ENCODE measurements around the gene ARAP2. TPM values are rescaled to one million over a fixed set of nuclear protein-coding genes. Genes with fewer than 3 reads are reported as not detected.

ARAP2 gene
- total RNA-seq, 1 experiment from 2014 or later, result 5.5 TPM

DNA sequence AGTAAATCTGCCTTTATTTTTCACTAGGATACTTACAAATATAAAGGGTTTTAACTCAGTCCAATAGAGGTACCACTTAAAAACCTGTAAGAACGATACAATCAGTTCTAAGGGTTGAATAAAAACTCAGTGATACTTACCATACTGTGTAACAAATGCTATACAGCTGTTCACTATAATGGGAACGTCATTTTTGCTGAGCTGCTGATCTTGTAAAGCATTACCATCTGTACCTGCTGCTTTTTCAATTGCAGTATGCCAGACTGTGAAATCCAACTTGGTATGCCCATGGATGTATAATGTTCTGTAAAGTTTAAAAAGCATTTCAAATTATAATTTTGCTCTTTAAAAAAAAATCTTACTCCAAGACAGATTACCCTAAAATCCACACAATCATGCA is 111.2 kb downstream of the ARAP2 start:
- BruUV-seq (replicated peaks), result no TSS peak
- TF ChIP-seq, protein P1, sequence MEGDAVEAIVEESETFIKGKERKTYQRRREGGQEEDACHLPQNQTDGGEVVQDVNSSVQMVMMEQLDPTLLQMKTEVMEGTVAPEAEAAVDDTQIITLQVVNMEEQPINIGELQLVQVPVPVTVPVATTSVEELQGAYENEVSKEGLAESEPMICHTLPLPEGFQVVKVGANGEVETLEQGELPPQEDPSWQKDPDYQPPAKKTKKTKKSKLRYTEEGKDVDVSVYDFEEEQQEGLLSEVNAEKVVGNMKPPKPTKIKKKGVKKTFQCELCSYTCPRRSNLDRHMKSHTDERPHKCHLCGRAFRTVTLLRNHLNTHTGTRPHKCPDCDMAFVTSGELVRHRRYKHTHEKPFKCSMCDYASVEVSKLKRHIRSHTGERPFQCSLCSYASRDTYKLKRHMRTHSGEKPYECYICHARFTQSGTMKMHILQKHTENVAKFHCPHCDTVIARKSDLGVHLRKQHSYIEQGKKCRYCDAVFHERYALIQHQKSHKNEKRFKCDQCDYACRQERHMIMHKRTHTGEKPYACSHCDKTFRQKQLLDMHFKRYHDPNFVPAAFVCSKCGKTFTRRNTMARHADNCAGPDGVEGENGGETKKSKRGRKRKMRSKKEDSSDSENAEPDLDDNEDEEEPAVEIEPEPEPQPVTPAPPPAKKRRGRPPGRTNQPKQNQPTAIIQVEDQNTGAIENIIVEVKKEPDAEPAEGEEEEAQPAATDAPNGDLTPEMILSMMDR (IDR thresholded peaks at IDR 0.05), result no peak
- TF ChIP-seq SIN3A (IDR thresholded peaks at IDR 0.05; ENCODE audit: borderline replicate concordance, insufficient read depth, low read depth, low read length) (no peak), TCF7L2 (IDR thresholded peaks at IDR 0.05; ENCODE audit: low read depth, low read length) (no peak), POLR2AphosphoS5 (IDR thresholded peaks at IDR 0.05; ENCODE audit: low read depth, low read length) (no peak)
- TF ChIP-seq, protein P2, sequence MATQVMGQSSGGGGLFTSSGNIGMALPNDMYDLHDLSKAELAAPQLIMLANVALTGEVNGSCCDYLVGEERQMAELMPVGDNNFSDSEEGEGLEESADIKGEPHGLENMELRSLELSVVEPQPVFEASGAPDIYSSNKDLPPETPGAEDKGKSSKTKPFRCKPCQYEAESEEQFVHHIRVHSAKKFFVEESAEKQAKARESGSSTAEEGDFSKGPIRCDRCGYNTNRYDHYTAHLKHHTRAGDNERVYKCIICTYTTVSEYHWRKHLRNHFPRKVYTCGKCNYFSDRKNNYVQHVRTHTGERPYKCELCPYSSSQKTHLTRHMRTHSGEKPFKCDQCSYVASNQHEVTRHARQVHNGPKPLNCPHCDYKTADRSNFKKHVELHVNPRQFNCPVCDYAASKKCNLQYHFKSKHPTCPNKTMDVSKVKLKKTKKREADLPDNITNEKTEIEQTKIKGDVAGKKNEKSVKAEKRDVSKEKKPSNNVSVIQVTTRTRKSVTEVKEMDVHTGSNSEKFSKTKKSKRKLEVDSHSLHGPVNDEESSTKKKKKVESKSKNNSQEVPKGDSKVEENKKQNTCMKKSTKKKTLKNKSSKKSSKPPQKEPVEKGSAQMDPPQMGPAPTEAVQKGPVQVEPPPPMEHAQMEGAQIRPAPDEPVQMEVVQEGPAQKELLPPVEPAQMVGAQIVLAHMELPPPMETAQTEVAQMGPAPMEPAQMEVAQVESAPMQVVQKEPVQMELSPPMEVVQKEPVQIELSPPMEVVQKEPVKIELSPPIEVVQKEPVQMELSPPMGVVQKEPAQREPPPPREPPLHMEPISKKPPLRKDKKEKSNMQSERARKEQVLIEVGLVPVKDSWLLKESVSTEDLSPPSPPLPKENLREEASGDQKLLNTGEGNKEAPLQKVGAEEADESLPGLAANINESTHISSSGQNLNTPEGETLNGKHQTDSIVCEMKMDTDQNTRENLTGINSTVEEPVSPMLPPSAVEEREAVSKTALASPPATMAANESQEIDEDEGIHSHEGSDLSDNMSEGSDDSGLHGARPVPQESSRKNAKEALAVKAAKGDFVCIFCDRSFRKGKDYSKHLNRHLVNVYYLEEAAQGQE (IDR thresholded peaks at IDR 0.05; ENCODE audit: insufficient read depth in 1 of 2, low read depth in 2 of 2, low read length in 1 of 2), result no peak
- no peaks in the 10 kb centered on the region for H3K9me3 ChIP-seq (ENCODE audit: control insufficient read depth, insufficient read depth, low read depth, low read length)
- H3K27ac ChIP-seq (ENCODE audit: low read length), result no peak overlapping the region
- POLR2A ChIA-PET, result no interaction called here
- in situ Hi-C loops (cut with HindIII; ENCODE audit: low pct_unique_long_range_greater_than_20kb, low sequenced_read_pairs), result no loop called here
- H3K4me3 ChIP-seq (ENCODE audit: low read depth in 2 of 2, low read length in 2 of 2), result no peak overlapping the region
- ATAC-seq (no peak), DNase-seq (ENCODE audit: low read depth, low spot score) (no peak)
- H3K27me3 ChIP-seq (ENCODE audit: control insufficient read depth, insufficient read depth, low read length), result no peaks in the 10 kb centered on the region
- intact Hi-C loops (cut with micrococcal nuclease; ENCODE audit: unreplicated experiment), result no loop called here
- no peaks in the 10 kb centered on the region for H3K4me1 ChIP-seq (ENCODE audit: control insufficient read depth, insufficient read depth, low read length)
- H3K36me3 ChIP-seq (ENCODE audit: control insufficient read depth, insufficient read depth, low read length), result no peaks in the 10 kb centered on the region
- CTCF ChIA-PET, result no interaction called here

DNA sequence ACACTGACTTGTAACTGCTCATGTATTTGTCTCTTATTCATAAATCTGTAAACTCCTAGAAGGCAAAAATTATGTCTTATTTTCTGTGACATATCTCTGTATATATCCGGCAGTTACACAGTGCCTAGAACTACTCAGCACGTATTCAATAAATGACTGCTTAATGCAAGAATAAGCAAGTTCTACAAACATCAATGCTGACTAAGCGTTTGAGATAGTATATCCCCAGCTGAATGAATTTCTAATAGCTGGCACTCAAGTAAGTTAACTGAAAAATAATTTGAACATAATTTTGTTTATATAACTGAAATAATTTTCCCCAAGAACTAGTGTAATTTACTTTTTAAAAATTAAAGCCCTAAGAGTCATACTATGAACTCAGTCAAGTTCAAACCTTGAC is 113.7 kb downstream of the ARAP2 start:
- TF ChIP-seq, protein P2 (IDR thresholded peaks at IDR 0.05; ENCODE audit: insufficient read depth in 1 of 2, low read depth in 2 of 2, low read length in 1 of 2), result no peak
- TF ChIP-seq, protein P1 (IDR thresholded peaks at IDR 0.05), result no peak
- TF ChIP-seq SIN3A (IDR thresholded peaks at IDR 0.05; ENCODE audit: borderline replicate concordance, insufficient read depth, low read depth, low read length), result no peak
- no peak for TF ChIP-seq POLR2AphosphoS5 (IDR thresholded peaks at IDR 0.05; ENCODE audit: low read depth, low read length)
- no peak for TF ChIP-seq TCF7L2 (IDR thresholded peaks at IDR 0.05; ENCODE audit: low read depth, low read length)
- Histone ChIP-seq H3K4me3 (ENCODE audit: low read depth in 2 of 2, low read length in 2 of 2) (no peak overlapping the region), H3K4me1 (ENCODE audit: control insufficient read depth, insufficient read depth, low read length) (no peaks in the 10 kb centered on the region), H3K27ac (ENCODE audit: low read length) (no peak overlapping the region), H3K36me3 (ENCODE audit: control insufficient read depth, insufficient read depth, low read length) (no peaks in the 10 kb centered on the region), H3K27me3 (ENCODE audit: control insufficient read depth, insufficient read depth, low read length) (no peaks in the 10 kb centered on the region), H3K9me3 (ENCODE audit: control insufficient read depth, insufficient read depth, low read depth, low read length) (no peaks in the 10 kb centered on the region)
- BruUV-seq (replicated peaks), result no TSS peak
- in situ Hi-C loops (cut with HindIII; ENCODE audit: low pct_unique_long_range_greater_than_20kb, low sequenced_read_pairs), result no loop called here
- ATAC-seq (no peak), DNase-seq (ENCODE audit: low read depth, low spot score) (no peak)
- ChIA-PET POLR2A (no interaction called here), CTCF (no interaction called here)
- intact Hi-C loops (cut with micrococcal nuclease; ENCODE audit: unreplicated experiment), result no loop called here

Measured in Panc1 (cell line).